PC-9 (cell line): ENCODE measurements around the gene STEAP3.

ENCODE experiments used
- CTCF ChIP-seq: fragments of 200-600 bp; sonication (generic); conservative IDR thresholded peaks from 2 replicates; pipeline ENCODE4 v1.6.1; 2017; ENCODE audit warnings: mixed run types, antibody characterized with exemption, mild to moderate bottlenecking, moderate library complexity
- EZH2 ChIP-seq: fragments of 200-600 bp; sonication (generic); IDR thresholded peaks from 2 replicates; pipeline ENCODE4 v1.8.0; 2017; ENCODE audit warnings: antibody characterized with exemption, low read depth

DNA sequence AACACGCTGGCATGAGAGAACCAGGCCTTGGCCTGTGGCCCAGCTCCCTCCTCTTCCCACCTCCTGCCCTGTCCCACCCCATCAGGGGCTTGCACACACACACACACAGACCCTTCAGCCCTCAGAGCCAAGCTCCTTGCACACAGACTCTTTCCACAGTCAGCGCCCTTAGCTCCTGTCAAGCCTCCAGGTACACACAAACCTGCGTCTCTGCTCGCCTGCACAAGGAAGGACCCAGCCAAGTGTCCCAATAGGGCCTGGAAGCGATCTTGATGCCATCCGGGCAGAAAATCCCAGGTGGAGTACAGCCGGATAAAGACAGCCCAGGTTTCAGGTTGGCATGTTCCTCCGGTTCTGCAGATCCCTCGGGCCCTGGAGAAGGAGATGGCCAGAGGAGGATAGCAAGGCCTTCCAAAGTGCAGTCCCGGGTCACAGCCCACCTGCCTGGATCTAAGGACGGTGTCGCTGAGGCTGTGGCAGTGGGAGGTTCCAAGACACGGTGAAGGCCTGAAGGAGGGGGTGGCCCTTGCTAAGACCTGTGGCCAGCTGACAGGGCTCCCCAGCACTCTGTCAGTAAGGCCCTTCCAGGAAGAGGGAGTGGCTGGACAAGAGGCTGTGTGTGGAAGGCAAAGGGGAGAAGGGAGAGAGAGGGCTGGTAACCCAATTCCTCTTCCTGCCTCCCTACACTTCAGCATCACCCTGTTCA is 18.5 kb upstream of the STEAP3 start:
- no peak for TF ChIP-seq CTCF
- no peak for TF ChIP-seq EZH2
